A549 (cell line): ENCODE results near the gene P2RX6.

Source experiments
- CEBPB ChIP-seq, 2 experiments: fragments of >200 bp in 1 of 2; sonication (Bioruptor Twin) in 1 of 2; formaldehyde crosslinking in 1 of 2; IDR thresholded peaks; 2 replicates each; pipeline ENCODE4 v1.6.1; 2012 to 2016
- TF ChIP-seq, protein P1 (sequence below): fragments of >200 bp; sonication (Bioruptor Twin); formaldehyde crosslinking; IDR thresholded peaks from 3 replicates; pipeline ENCODE4 v1.5.1; 2016

DNA sequence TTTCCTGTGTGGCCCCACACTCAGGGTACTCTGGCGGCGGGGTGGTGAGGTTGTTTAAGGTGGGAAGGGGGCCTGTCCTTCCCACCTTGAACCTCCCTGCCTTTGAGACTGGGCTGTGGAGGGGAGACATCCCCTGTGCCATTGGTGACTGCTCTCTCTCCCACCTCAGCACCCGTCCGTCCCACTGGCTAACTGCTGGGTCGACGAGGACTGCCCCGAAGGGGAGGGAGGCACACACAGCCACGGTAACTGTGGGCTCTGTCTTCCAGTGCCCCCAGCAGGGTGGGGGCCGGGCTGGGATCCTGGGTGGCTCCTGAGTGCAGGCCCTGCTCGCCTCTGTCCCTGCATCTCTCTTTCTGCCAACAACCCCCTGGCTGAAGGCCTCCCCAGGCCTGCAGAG lies 7.5 kb downstream of the P2RX6 start:
- TF ChIP-seq, protein P1, sequence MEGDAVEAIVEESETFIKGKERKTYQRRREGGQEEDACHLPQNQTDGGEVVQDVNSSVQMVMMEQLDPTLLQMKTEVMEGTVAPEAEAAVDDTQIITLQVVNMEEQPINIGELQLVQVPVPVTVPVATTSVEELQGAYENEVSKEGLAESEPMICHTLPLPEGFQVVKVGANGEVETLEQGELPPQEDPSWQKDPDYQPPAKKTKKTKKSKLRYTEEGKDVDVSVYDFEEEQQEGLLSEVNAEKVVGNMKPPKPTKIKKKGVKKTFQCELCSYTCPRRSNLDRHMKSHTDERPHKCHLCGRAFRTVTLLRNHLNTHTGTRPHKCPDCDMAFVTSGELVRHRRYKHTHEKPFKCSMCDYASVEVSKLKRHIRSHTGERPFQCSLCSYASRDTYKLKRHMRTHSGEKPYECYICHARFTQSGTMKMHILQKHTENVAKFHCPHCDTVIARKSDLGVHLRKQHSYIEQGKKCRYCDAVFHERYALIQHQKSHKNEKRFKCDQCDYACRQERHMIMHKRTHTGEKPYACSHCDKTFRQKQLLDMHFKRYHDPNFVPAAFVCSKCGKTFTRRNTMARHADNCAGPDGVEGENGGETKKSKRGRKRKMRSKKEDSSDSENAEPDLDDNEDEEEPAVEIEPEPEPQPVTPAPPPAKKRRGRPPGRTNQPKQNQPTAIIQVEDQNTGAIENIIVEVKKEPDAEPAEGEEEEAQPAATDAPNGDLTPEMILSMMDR = no peak
- TF ChIP-seq CEBPB (IDR thresholded peaks at IDR 0.05) = no peak
